AG08395 (cell line): Measurements from ENCODE around the gene ATP8B3.
A peak's percentile ranks its signal among the peaks of the same experiment; 100 is the strongest.

Experiments
- DNase-seq: peaks from one replicate; pipeline ENCODE4 v3.0.0; 2012; ENCODE audit warnings: mixed read lengths, low spot score

Gene ATP8B3

DNA sequence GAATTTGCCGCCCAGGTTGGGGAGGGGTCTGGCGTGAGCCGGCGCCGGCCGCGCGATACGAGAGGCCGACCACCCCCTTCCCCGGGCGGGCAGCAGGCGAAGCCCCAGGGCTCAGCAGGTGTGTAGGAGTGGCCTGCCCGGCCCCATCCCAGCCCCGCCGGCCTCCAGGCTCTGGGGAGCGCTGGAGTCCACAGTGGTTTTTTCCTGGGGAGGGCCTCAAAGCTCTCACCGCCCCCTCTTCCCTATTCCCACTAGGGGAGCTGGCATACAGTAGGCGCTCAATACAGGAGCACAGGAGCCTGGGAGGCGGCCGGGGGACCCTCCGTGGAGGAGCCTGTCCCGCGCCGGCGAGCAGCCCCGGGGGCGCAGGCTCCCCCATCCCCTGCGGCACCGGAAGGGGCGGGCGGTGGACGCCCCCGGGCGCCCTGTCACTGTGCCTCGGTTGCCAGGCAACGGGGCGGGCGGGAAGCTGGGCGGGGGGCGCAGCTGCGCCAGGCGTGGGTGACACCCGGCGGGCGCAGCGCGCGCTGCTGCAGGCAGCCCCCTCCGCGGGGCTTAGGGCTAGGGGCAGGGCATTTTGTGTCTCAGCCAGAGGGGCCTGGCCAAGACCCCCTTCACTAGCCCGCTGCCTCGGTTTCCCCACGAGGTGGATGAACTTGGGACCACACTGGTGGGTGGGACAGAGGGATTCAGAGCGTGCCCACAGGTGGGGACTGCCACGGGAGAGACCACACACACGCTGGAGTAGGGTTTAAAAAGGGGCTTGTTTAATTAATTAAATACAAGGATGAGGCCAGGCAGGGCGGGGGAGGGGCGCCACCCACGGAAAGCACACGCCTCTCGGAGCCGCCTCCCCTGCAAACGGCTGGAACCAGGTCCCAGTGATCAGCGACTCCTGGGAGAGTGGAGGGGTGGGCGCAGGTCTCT is 39.8 kb upstream of the ATP8B3 start:
- no peak for DNase-seq

DNA sequence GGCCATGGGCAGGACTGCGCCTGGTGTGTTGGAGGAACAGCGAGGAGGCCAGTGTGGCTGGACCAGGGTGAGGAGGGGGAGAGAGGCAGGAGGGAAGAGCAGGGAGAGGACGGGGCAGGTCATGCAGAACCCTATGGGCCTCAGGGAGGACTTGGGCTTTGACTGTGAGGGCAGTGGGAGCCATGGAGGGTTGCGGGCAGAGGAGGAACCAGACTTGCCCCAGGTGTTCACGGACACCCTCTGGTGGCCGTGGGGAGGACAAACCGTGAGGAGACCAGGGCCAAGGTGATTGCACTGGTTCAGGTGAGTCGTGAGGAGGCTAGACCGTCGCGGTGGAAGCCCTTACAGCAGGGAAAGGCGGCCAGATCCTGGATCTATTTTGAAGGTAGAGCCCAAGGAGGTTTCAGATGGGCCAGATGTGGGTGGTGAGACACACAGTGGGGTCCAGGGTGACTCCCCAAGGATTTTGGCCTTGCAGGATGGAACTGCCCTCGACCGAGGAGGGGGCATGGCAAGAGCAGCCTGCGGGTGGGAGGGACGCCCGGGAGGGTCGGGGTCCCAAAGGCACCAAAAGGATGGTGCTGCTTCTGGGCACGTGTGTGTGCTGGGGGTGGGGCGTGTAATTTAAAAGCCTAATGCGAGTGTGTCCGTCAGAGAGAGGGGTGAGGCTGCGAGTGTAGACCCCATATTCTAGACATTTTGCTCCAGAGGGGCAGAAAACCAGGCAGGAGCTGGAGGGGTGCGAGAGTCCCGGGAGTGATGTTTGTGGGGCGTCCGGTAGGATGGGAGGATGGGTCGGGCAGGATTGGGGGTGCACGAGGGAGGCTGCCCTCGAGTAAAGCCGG is 39.0 kb upstream of the ATP8B3 start:
- no peak for DNase-seq

DNA sequence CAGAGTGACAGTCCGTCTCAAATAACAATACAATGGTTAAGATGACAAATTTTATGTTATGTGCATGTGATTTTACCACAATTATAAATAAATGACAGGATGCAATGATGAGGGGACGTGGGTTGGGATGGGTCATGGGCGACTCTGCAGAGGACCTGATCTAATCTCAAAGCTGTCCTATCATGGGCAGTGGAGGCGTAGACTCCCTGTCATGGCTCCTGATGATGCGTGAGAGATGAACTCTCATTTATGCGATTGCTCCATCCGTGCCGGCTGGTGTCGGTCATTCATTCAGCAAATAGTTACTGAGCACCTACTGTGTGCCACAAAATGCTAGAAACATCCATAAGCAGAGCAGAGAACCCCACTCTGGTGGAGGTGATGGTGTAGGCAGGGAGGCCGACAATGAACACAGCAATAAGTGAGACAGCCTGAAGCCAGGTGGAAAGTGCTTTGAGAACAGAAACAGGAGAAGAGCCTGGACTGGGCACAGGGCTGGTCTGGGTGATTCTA is 37.9 kb upstream of the ATP8B3 start:
- DNase-seq, result no peak

DNA sequence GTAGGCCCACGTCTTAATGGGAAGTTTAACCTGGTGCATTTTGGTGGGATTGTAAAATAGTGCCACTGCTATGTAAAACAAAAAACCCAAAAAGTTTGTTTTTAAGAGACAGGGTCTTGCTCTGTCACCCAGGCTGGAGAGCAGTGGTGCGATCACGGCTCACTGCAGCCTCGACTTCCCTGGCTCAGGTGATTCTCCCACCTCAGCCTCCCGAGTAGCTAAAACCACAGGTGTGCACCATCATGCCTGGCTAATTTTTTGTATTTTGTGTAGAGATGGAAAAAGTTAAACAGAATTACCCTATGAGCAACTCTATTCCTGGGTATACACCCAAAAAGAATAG is 37.0 kb upstream of the ATP8B3 start:
- no peak for DNase-seq

DNA sequence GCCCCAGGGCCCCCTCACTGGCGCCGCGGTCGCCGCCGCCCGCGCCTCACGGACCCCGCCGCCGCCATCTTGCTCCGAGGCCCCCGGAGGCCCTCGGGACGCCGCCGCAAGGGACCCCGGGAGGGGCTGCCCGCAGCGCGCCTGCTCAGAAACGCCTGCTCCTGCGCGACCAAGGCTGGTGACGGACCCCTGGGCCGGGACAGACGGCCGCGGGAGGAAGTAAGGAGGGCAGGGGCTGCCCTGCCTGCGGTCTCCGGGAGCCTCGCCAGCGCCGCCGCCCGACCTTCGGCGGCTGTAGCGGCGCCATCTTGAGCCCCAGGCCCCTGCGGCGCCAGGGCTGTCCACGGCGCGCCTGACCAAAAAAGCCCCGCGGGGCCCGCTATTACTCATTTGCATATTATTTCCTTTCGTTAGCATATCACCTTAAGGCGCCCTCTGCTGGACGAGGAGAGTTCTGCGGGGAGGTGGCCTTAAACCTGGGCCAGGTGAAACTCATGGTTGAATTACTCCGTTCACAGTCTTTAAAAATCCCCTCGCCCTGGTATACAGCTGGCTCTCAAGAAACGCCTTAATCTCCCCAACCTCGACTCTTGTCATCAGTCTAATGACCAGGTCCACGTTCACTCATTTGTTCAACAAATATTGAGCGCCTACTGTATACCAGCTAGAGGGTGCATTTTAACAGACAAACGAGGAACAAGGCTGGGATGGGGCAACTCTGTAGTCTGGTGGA is 36.5 kb upstream of the ATP8B3 start, which contains the start of gene REXO1:
Gene REXO1, minus strand, starts transcription at position 85 of the 733 bp plus-strand sequence. CDS start 125 bp downstream, outside the sequence.
- DNase-seq, result peak; percentile 93

DNA sequence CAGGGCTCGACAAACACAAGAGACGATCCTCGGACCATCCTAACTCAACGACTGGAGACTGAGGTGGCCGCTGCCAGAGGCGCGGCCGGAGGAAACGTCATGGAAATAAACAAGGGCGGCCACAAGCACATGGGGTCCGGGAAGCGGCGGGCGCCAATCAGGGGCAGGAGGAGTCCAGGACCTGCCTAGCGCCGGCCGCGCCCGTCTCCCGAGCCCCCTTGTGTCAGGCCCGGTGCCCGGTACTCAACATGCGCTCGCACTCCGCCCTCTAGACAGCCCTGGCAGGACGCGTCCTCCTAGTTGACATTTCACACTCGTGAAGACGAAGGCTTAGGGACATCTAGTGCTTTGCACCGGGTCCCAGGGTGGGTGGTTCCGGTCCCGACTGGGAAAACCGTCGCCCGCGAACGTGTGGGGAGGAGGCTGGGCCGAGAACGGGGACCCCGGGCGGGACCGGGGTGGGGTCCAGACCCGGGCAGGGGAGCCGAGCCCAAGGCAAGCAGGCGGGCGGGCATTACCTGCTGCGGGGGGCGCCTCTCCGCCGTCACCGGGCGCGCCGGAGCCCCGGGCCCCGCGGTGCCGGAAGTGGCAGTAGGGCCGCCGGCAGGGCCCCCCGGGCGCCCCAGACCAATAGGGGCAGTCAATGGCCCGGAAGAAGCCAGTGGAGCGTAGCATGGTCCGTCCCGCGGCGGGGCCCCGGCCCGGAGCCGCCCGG is 35.8 kb upstream of the ATP8B3 start:
- DNase-seq, result peak; percentile 46

DNA sequence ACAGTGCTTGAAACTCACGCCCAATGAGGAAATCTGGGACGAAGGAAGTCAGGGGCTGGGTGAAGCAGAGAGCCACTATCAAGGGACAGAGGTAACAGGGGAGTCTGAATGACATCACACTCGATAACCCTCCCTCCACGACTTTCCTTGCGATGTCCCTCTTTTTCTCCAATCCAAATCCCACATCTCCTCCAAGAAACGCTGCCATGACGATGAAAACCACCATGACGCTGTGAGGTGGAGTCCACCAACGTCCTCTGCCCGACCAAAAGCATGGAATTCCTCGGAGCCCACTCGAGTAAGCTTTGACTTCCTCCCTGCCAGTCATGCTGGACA is 35.2 kb upstream of the ATP8B3 start:
- DNase-seq, result peak; percentile 35

DNA sequence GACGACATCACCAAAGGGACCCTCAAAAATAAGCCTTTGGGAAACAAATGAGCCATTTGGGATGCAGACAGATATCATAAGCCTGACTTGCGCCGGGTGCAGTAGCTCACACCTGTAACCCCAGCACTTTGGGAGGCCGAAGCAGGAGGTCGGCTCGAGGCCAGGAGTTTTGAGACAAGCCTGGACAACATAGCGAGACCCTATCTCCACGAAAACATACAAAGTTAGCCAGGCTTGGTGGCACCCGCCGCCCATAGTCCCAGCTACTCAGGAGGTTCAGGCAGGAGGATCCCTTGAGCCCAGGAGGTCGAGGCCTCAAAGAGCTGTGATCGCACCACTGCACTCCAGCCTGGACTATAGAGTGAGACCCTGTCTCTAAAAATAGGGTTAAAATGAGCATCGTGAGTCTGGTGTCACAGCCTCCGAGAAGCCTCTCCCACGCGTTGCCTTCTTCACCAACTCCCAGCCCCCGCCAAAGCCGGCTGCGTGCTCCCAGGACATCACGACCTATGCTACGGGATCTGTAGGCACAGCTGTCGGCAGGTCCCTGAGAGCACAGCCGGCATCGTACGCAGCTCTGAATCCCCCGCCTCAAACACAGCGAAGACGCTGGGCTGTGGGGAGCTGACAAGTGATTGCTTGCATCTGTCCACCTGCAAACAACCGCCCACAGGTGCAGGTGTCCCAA is 34.6 kb upstream of the ATP8B3 start:
- no peak for DNase-seq

DNA sequence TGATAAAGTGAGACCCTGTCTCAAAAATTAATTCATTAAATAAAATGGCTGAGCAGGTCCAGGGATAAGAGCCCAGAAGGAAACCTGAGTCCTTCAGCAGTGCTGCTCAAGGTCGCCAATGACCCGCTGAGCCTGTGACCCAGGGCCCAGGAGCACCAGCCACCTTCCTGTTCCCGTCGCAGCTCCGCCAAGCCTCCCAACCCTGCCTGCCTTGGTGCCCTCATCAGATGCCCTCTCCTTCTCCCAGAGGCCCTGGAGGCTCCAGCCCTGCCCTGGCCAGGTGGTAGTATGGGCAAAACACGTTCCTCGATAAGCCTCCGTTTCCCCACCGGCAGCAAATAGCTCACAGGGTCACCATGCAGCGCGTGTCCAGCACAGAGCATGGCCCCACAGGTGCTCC is 33.6 kb upstream of the ATP8B3 start:
- DNase-seq, result no peak

DNA sequence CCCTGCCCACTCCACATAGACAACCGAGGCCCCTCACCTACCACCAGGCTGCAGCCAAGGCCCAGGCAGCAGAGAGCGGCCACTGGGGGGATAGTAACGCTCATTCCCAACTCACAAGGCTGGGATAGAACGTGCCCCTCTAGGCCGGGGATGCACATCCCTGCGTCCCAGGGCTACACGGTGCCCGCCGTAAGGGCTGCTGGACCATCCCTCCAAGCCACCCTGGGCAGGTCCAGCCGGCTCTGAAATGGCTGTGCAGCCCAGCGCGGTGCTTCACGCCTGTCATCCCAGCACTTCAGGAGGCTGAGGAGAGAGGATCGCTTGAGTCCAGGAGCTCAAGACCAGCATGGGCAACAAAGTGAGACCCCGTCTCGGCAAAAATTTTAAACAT is 33.0 kb upstream of the ATP8B3 start:
- no peak for DNase-seq

DNA sequence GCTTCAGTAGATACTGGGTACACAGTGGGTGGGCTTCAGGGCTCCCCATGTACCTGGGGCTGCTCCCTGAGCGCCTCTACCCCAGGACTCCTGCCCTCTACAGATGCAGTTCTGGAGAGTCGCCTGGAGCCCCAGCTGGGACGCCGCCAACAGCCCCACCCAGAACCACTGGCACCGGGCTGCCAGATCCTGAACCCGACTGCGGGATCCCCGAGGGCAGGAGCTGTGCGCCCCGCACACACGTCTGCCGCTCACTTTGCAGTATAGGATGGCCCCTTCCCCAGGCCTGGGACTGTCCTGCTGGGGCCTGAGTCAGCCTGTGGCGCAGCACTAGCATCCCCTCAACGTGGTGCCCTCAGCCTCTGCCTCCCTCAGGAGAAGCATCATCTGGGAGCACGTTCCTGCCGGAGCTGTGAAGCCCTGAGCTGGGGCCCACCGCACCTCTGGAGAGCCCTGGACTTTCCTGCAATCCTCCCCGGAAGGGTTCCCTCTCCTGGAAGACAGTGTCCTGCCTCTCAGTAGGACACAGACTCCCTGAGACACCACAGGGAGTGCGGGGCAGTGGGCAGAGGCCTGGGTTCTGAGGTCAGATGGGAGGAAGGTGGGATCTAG is 32.5 kb upstream of the ATP8B3 start:
- no peak for DNase-seq

DNA sequence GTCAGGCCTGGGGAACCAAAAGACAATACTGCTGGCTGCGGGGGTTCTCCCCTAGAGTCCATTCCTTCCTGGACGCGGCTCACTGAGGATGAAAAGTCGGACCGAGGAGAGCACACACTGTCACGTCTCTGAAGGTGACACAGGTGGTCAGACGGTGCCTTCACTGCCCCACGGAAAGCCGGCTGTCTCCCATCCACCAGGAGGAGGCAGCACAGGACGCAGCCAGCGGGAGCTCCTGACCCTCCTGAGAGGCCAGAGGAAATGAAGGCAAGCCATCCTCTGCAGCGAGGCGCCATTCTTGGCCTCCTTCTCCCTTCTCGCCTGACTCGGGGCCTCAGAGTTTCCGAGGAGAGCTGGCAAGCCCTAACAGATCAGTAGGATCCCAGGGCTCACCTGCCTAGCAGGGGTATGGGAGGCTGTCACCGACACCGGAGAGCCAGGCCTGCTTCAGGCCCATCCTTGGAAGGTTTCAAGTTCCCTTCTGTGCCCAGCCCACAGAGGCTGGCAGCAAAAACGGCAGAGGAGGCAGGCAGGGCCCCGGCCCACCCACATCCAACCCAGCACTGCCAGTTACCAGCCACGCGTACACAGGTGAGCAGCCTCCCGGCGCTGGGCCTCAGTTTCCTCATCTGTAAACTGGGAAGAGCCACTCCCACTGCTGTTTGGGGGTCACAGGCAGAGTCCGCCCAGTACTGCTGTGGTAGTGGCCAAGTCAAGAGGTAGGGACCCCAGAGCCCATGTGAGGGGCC is 31.7 kb upstream of the ATP8B3 start:
- DNase-seq, result no peak

DNA sequence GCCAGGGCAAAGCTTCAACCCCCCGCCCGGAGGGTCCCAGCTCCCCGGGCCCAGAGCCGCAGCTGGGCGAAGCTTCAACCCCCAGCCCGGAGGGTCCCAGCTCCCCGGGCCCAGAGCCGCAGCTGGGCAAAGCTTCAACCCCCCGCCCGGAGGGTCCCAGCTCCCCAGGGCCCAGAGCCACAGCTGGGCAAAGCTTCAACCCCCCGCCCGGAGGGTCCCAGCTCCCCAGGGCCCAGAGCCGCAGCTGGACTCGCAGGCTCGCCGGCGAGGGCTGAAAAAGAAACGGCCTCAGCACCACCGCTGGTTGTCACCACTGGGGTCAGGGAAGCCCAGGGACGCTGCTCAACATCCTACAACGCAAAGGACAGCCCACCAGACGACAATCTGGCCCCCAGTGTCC is 31.0 kb upstream of the ATP8B3 start:
- DNase-seq, result no peak

DNA sequence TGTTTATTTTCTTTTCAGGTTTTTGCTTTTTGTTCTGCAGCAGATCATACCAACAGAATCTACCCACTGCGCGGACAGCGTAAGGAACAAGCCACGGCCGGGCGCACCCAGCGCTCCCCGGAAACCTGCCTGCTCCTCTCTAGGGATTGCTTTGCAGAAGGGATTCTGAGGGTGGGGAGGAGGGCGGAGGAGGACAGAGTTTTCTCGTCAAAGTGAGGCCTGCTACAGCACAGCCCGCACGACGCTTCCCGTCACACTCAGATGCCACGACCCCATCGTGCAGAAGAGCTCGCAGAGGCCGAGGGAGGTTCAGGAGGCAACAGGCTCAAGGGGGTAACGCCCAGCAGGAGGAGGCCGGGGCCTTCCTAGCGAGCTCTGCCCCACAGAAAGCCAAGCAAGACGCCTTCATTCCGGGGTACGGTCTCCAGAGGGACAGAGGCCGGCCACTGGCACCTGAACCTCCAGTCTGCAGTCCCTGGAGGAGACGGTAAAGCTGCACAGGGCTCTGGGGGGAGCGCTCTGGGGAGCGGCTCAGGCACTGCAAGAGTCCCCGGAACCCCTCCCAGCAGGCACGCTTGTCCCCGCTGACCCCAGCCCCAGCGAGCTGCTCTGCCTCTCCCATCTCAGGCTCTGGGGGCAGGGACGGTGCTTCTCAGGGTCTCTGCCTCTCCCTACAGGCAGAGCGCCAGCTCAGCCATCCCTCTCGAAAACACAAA is 29.3 kb upstream of the ATP8B3 start:
- no peak for DNase-seq

DNA sequence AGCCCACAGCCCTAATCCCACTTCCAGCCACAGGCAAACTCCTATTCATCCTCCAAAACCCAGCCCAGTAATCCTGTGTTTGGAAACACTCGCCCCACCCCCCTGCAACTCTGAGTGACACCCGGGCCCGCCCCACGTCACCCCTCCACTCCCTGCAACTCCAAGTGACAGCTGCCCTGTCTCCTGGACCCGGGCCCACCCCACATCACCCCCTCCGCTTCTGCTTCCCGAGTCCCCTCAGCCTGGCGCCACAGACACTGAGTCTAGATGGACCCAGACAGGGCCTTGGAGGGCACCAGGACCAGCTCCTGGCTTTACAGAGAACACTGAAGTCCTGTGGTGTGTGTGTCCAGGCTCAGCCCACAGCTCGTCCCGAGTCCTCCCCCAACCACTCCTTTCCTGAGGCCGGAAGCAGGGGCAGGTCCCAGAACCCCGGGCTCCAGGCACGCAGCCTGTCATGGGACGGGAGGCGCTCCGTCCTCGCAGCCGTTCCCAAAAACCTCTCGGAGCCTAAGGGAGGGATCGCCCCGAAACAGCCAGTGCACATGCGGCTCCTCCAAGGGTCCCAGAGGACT is 28.6 kb upstream of the ATP8B3 start:
- DNase-seq, result no peak

DNA sequence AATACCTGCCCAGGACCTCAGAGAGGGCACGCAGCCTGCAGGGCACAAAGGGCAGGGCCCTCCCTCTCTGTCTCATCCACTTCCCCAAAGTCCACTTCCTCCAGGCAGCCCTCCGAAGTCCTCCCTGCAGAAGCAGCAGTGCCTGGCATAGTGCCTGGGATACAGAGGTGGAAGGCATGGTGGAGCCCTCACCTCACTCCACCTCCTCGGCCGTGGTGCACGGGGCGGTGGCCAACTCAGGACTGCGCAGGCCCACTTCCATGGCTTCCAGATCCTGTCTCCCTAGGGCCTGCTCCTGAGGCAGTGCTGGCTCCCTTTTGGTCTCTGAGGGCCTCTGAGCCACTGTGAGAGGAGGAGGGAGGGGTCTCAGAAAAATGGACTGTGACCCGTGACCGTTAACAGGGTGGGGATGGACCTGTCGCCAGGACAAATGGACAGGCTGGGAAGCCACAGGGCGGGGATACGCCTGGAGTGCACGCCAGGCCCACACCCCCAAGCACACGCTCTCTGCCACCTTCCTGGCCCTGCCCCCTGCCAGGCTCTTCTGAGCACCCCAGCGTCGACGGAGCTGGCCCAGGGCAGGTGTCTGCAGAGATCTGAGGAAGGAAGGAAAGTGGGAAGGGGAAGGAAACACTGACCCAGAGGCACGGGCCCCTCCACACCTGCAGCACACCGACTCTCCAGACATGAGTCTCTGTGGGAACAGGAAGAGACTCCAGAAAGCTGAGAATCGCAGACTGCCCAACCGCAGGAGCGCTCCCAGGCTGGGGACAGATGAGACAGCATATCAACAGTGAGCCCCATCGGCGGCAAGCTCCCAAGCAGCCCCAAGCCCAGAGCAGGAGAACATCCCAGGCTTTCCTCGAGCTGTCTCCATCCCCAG is 27.8 kb upstream of the ATP8B3 start:
- no peak for DNase-seq

DNA sequence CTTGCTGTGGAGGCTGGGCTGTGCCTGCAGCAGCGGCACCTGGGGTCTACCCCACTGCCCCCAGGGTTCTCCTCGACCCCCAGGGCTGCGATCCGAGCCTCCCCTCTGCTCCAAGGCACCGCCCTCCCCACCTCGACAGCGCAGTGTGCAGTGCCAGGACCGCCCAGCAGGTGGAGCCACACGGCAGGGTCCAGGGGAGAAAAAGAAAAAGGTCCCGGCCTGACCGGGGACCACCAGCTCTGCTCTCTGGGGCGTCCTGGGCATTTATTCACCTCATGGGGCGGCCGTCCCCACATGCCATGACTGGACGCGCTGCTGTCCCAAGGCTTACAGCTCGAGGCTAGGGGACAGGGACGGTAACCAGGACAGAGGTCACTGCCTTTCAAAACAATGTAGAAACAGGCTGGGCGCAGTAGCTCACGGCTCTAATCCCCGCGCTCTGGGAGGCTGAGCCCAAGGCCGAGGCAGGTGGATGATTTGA is 25.6 kb upstream of the ATP8B3 start:
- DNase-seq, result peak; percentile 84

DNA sequence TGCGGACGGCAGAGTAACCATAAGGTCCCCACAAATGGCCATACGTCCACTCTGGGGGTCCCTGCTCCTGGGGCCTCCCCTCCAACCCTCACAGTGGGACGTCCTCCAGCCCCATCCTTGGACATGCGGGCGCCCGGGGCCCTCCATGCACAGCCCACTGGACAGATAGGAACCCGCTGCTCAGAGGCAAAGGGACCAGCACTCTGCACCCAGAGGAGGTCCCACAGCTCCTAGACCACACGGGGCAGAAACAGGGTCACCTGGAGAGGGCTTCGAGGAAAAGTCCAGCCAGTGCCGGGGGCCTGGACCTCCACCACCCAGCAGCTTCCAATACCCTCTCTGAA is 25.1 kb upstream of the ATP8B3 start:
- no peak for DNase-seq
